NCI-H2029 (cell line): ENCODE results near the gene ANO6.
A peak's percentile ranks its signal among the peaks of the same experiment; 100 is the strongest.
"Not testable (repeated sequence)": the region's sequence is repeated elsewhere in the genome, so short reads cannot be mapped to it uniquely, and the experiment has no call there.

Experiments
- DNase-seq: peaks from one replicate; lab custom pipeline; 2025; lab: John Stamatoyannopoulos, UW

ANO6 gene

DNA sequence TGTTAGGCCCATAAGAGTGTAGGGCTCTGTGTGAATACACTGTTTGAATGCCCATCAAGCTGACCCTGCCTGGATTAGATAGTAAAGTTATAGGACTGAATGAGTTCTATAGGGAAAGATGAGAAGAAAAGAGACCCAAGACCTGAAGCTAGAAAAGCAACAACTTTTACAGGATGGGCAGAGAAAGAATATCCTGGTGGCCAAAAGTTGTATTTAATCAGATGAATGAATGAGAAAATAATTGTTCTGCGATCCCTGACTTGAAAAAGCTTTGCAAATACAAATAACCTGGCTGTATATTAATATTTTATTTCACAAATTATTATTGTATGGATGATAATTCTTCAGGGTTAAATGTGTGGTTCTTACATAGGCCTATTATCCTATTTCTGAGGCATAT is 2.8 kb upstream of the ANO6 start:
- no peak for DNase-seq

GRCh38 chr12:45214071-45214470 is 1.8 kb upstream of the ANO6 start:
- DNase-seq: no peak

DNA sequence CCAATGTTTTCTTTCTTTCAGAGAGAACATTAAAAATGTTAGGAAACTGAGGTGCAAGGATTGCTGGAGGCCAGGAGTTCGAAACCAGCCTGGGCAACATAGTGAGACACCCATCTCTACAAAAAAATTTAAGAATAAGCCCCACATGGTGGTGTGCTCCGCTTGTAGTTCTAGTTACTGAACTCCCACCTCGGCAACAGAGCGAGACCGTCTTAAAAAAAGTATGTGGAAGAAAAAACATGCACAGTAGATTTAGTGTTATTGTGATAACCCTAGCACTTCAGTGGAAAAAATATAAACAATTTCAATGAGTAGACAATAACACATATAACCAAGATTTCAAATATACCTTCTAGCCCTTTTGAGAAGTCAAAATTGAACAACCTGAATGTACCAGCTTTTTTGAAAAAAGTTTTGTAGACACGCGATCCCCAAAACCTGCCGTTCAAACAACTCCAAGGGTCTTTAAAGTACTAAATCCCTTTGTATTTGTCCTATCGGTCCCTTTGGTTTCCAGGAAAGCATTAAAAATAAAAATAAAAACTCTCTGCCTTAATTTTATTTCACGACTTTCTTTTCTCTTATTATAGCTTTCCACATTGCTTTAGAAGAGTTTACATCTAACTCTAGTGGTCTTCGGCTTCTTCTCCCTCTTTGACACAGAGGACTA is 1.0 kb upstream of the ANO6 start:
- no peak for DNase-seq

DNA sequence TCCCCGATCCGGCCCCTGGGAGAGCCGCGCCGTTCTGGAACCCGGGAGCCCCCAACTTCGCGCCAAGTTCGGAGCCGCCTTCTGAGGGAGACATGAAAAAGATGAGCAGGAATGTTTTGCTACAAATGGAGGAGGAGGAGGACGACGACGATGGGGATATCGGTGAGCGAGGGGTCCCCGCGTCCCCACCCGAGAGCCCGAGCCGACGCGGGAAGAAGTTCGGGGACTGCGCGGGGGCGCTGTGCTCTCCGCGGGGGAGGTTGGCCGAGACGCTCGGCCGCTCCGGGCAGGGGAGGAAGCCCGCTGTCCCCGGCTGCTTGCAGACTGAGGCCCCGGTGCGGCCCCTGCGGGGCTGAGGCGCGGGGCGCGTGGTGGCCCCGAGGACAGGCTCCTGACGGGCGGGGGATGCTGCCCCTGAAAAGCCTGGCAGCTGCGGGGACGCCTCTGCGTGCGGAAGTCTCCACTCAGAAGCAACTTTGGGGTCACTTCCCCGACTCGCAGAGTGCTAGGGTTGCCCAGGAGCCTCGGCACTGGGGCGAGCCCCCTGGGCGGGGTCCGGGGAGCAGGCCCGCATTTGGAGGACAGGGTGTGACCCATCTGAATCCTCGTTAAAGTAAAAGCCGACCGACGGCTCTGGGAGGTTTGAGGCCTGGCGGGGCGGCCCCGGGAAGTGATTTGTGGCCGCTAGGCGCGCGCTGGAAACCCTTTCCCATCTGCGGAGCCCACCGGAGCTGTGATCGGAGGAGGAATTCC is 511 bp downstream of the ANO6 start:
- peak; percentile 9 for DNase-seq

DNA sequence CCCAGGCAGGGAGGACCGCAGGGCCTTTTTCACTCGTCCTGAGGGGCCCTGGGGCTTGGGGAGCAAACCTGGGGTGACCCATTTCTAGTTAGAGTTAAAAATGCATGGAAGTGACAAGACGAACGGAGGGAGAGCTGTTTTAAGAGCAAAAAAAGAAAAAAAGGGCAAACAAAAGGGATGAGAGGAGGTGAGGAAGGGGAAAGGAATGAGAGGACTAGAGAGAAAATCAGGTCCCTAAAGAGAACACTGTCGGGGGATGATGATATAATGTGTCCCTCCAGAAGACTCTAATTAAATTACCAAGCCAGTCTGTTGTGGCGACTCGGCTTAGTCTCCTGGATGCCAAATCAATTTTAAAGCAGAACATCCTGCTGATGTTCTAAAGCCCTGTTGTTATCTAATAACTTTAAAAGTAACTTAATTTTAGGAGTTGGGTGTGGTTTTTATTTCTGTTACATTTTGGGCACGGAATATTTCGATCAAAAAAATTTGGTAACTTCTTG is 1.1 kb downstream of the ANO6 start:
- DNase-seq: no peak

DNA sequence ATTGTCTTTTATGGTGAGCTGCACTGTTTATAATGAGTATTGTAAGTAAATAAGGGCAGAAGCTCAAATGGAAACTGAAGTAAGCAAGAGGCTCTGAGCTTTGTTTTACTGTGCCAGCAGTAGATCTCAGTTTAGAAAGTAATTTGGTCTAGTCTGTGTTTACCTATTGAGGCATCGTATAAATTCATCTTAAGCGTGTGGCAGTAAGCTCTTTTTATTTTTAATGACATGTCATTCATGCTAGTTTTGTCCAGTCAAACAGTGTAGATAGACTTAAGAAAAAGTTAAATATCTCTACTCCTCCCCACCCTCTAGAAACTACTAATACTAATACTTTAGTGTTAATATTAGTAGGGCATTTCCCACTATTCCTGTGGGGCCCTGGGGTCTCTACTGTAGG is 2.0 kb downstream of the ANO6 start:
- DNase-seq: no peak

- DNase-seq: no peak
Measured at GRCh38 chr12:45219621-45220020, 3.7 kb downstream of the ANO6 start.

DNA sequence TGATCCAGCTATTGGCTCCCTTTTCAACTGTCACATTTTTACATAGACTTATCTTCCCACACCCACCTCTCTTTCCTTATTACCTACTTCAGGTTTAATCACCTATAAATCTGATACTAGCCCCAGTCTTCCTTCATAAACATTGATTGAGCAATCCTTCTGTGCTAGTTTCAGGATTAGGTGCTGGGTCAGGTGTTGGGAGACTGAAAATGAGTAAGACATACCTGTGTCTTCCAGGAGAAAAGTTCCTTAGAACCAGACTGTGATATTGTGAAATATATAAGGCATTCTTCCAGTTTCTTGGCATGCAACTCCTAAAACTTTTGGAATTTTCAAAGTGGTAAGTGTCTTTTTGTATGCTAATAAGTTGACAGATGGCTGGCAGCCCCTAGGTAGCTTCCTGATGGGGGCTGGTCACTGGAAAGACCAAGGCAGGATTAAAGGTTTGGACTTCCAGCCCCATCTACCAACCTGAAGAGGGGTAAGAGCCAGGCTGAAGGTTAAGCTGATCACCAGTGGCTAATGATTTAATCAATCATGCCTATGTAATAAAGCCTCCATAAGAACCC is 4.6 kb downstream of the ANO6 start:
- no peak for DNase-seq

GRCh38 chr12:45220969-45221368 is 5.1 kb downstream of the ANO6 start:
- DNase-seq: no peak

DNA sequence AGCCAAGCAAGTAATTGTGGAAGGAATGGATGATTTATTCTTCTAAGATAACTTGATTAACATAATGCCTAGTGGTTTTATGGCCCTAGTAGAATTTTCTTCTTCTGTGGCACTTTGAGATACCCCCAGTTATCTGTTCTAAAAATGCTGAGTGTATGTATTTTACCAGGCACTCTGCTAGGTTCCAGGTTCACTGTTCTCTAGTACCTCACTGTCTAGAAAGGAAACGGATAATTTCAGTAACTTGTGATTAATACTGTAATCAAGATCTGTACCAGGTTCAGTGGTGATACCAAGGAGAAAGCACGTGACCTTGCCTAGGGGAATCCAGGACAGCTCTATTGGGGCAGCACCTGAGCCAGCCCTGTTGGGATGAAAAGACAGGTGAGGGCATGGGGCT is 8.0 kb downstream of the ANO6 start:
- no peak for DNase-seq

DNA sequence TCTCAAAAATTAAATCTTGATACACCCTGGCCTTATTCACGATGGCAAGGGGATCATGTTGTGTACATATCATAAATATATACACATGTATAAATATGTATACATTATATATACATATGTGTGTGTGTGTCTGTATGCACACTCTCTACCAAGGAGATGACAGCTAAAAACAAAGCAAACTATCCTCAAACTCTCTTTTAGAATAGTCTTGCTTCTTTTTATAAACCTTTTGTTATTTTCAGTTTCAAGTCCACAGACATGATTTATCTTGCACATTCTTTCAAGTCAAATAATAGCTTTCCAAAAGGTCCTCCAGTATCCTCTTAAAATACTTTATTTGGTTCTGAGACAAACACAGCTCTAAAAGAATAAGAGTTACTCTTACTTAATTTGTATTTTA is 8.4 kb downstream of the ANO6 start:
- DNase-seq: no peak

DNA sequence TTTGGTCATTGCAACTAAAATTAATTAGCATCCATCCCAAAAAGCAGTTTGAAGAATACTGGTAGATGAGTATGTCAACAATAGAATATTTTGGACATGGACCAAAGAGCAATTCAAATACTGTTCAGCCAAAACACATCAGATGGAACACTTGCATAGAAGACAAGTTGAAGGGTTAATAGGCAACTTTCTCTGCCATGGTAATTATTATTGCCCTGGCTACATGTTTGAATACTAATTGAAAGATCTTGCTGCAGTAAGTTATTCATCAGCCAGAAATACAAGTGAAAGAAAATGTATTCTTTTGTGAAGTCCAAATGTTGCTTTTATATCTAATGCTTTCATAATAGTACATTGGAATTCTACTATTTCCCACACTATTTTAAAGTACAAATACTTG is 10.1 kb downstream of the ANO6 start:
- DNase-seq: no peak

DNA sequence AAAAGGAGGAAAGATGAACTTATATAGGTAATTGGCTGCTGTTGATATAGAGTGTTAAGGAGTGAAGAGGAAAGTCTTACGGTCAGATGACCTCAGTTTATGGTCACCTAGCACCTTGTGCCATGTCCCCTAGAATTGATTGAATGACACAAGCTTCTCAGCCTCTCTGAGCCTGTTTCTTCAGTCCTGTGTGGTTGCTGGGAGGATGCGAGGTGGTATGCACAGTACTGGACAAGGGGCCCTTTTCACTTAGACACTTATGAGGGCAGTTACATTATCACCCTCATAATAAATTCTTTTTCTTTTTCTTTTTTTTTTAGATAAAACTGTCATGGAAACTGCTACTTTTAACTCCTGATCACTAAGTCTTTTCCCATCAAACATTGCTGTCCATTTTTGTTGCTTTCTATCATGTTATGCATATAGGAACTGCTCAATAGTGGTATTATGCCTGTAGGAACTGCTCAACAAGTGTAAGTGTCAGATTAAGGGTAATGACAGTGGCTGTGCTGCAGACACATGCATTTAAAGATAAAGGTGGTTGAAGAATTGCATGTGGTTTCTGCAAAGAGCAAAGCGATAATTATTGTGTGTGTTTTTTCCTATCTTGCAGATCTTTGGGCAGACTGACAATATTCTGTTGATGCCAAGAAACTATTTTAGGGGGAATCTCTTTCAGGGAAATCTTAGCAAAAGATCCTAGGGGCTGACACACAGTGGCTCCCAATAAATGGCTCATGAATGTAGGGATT is 11.6 kb downstream of the ANO6 start:
- DNase-seq: no peak

- peak; percentile 6 for DNase-seq
Measured at GRCh38 chr12:45231515-45232145, 15.7 kb downstream of the ANO6 start.

- DNase-seq: no peak
Measured at GRCh38 chr12:45232146-45232755, 16.4 kb downstream of the ANO6 start.

DNA sequence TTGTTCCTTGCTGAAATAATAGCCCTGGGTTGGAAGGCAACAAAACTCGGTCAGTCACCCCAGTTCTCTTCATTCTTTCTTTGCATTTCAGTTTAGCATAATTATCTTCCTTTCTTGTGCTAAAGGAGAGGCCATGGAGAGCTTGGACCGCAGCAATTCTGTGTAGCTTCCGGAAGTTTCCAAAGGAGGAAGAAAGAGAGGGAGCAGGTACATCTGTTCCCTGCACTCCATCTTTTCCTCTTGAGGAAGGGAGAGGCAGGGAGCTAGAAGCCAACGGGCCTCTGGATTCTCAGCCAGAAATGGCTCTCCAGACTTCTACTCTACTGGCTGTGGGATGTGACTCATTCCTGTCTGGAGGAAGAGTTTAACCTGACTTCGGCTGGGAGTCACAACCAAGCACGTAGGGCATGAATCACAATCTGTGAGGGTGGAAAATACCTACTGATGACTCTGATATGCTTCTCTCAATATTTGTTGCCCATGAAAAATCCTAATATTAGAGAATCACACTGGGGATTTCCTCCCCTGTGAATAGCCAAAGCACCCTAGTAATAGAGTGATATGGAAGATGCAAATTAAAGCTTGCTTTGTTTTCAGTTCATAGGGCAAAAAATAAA is 17.0 kb downstream of the ANO6 start:
- no peak for DNase-seq

DNA sequence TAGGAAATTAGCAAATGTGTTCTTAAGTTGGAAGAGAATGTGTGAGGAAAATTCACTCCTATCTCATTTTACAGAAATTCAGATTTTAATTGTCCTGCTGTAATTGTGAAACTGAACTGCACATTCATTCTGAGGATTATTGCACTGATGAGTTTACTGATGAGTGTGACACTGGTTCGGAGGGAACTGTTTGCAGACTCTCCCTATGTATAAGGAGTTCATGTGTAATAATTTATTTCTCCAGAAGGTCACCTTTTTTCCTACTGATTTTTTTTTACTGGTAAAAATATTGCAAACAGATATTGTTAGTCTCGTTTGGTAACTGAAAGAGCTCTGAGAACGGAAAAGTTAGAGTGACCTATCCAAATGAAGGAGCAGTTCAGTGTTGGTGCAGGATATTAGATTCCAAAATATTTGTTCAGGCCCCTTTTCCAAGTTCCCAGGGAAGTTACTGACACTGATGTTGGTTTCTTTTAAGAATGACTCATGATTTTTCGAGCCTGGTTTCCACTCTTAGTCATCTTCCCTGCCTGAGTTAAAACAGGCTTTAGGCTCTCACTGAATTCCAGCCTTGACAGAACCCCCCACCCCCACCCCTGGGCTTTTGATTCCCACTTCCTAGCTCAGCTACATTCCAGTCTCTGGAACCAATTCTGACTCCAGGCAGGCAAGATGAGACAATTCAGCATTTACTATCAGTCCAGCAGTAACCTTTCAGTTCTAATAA is 18.4 kb downstream of the ANO6 start:
- no peak for DNase-seq

DNA sequence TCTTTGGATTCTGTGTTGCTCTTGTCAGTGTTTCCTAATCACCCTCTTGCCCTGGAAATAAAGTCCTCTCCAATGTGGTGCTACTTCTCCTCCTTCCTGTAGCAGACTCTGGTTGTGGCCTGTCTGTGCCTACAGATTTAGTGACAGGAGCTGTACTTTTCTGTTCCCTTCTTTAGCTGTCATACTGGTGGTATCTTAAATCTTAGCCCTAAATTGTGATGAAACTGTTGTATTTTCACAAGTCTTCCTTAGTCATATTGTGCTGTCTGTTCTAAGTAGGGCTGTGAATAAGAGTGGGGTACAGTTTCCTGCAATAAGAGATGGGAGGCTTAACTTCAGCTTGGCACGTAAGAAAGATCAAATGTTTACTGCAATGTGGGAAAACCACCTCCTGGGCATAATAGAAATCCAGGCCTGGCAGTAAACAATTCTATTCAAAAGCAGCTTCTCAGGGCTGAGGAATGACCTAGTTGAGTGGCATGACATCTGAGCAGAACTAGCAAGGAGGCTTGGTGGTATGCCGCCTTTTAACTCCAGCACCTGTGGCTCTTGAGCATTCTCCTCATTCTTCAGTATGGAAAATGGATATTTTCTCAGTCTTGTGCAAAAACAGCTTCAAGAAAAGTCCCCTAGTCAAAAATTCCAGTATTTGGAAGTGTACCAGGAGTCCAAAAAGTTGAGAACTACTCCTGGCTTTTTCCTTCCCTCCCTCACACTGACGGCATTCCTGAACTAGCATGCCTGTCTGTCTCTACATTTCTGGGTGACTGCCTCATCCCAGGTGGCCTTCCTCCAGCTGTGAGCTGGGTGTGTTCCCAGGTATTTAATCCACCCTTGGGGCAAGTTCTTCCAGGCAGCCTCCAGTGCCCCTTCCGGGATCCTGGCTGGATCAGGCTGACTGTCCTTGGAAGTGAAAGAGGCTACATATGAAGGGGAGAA is 19.5 kb downstream of the ANO6 start:
- no peak for DNase-seq

DNA sequence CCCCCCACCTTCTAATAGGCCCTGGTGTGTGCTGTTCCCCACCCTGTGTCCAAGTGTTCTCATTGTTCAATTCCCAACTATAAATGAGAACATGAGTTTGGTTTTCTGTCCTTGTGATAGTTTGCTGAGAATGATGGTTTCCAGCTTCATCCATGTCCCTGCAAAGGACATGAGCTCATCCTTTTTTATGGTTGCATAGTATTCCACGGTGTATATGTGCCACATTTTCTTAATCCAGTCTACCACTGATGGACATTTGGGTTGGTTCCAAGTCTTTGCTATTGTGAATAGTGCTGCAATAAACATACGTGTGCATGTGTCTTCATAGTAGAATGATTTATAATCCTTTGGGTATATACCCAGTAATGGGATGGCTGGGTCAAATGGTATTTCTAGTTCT is 20.5 kb downstream of the ANO6 start:
- not testable (repeated sequence) for DNase-seq
